GM21390 (cell line): Measurements from ENCODE around the gene FALEC.
"Not testable (repeated sequence)": the region's sequence is repeated elsewhere in the genome, so short reads cannot be mapped to it uniquely, and the experiment has no call there.

Experiments used
- ATAC-seq: cut with Tn5 transposase; IDR thresholded peaks from one replicate; pipeline ENCODE4 v1.9.1; 2021; ENCODE audit not compliant: unreplicated experiment

Gene FALEC

GRCh38 chr1:150573648-150574071 is 58.1 kb downstream of the FALEC start:
- not testable (repeated sequence) for ATAC-seq

DNA sequence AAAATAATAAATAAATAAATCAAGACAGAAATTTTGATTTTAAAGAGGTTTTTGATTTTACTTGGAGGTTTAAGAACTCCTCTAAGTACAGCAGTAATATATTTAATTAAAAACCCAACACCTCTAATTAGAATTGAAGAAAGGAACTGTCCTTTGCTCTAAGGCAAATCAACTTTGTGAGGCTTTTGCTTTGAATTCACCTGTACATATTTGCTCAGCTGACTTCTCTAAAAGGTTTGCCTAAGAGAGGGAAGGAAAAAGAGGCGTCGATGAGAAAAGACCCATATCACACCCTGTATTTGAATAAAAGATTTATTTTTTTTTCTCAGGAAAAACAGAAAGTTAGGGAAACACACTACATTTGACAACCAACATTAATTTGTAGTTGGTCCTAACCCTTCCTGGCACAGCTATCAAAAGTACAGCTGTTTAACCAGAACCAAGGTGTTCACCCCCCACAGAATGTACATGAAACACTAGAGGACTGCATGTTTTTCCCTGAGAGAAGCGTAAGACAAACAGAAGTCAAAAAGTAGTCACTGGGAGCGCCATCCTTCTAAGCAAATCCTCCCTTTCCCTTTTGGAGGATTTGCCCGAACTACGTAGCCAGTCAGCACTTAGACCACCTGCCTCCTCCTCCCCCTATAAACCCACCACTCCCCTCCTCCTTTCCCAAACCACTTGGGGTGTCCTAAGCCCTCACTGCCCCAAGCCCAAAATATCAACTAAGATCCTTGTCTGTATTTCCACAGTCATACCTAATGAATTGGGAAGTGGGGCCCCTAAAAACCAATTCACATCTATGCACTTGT is 58.9 kb downstream of the FALEC start:
- ATAC-seq: no peak

DNA sequence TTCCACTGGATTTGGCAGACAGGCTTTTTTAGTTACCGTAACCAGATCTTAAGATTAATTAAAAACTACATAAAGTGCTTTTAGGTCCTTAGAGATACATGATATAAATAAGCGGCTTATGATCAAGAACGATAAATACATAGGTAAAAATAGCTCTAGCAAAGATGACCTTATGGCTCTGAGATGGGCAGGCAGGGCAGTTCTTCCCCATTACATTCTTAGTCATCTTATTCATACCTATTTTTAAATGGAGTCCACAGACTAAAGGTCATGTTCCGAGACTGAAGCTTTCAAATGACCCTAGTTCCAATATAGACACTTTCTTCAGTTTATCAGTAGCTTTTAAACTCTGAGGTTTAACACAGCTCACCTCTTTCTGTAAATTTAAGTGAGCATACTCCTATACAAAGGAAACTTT is 59.5 kb downstream of the FALEC start:
- ATAC-seq: no peak

DNA sequence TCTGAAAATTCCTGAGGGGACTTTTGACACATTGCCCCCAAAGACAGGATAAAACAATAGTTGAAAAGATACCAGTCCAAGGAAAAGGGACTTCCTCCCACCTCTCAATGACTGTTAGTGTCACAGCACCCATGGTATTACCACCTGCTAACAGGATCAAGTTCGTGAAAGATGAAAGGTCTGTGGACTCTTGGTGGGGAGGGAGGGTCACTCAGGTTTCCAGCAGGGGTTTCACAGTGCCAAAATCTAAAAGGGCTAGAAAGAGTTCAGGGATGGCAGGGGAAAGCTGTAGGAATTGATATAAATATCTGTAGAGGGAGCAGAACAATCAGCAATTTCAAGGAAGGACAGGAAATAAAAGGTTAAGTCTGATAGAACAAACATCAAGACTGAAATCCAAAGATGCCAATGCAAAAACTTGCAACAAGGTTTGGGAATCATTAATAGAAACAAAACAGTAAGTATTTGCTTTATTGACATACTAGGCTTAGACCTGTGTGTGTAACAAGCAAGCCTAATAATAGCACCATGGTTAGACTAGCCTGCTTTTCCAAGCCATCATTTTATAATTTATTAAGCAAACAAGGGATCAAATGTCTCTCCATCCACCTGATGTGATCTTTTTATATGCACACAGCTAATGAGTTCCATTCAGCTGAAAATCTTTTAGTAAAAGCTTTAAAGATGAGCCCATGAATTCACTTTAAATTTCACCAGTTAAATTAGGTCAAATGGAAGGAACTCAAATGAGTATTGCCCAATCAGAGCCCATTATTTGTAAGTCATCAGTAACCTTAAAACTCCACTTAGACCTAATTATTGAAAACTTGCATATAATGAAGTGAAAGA is 60.2 kb downstream of the FALEC start:
- no peak for ATAC-seq

GRCh38 chr1:150576367-150576711 is 60.8 kb downstream of the FALEC start:
- no peak for ATAC-seq

DNA sequence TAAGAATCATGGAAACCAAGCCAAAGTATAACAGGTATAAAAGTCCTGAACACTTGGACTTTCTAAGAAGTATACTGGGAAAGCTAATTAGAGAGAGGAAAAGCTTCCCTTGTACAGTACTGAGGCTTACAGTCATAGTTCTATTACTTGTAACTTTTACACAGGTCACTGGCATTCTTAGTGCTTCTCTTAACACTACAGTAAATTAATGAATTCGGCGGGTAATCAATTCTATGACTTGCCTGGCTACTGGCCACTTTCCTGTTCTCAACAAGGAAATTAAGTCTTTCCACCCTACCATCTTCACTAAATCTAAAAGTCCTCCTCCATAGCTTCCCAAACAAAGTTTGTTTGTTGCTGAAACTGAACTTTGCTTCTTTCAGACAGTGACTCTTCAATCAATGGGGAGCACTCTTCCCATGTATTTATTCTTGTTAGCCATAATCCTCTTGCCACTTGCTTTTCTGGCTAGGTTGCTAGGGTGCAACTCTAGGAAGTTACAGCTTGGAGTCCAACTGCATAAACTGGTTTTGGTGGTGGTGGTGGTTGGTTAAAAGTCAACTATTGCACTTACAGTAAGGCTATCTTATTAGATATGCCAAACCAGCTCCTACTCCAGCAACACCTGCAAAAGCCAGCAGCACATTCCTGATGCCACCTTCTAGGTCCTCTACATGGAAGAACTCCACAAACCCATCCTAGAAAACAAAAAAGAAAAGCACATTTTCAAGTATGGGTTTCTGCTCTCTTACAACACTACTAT is 61.4 kb downstream of the FALEC start:
- ATAC-seq: no peak

- no peak for ATAC-seq
Measured at GRCh38 chr1:150577557-150578271, 62.2 kb downstream of the FALEC start.

- ATAC-seq: peak; percentile 5
Measured at GRCh38 chr1:150578272-150579109, 62.9 kb downstream of the FALEC start.

DNA sequence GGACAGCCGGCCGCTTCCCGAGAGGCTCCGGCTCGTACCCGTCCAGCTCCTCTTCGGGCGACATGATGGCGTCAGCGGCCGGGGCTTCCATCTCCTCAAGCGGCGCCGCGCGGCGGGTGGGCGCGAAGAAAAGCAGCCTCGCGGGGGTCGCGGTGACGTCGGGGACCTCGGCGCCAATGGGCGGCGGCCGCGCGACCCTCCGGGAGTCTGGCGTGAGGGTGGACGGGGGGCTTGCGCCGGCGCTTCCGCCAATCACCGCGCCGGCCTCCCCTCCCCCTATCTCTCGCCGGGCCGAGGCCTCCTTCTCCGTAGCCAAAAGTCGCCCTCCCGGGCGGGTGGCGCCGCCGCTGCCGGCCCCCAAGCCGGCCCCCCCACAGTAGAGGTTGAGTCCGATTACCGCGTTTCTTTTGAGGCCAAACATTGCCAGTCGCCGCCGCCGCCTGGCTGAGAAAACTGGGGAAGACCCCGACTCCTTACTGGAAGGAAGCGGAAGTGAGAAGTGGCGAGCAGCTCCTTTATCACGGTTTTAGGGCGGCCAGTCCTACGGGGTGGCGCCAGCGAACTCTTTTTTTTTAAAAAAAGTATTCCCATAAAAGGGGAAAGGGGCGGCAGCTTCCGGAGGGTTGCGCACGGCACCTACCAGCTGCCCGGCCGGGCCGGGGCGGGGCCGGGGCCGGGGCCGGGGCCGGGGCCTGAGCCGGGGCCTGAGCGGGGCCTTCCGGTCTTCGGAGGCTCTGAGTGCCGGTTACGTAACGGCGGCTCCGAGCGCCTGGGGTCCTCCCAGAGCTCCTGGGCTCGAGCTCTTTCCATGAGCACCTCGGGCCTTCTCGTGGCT is 63.8 kb downstream of the FALEC start, which contains the start of gene MCL1:
Gene MCL1, minus strand, starts transcription at position 501 of the 835 bp plus-strand sequence. Its CDS starts 80 bp downstream, at position 421.
- ATAC-seq: peak; percentile 81

- ATAC-seq: no peak
Measured at GRCh38 chr1:150579945-150580642, 64.5 kb downstream of the FALEC start.

GRCh38 chr1:150580966-150581365 is 65.4 kb downstream of the FALEC start:
- ATAC-seq: not testable (repeated sequence)

- not testable (repeated sequence) for ATAC-seq
Measured at GRCh38 chr1:150581437-150581836, 65.9 kb downstream of the FALEC start.

DNA sequence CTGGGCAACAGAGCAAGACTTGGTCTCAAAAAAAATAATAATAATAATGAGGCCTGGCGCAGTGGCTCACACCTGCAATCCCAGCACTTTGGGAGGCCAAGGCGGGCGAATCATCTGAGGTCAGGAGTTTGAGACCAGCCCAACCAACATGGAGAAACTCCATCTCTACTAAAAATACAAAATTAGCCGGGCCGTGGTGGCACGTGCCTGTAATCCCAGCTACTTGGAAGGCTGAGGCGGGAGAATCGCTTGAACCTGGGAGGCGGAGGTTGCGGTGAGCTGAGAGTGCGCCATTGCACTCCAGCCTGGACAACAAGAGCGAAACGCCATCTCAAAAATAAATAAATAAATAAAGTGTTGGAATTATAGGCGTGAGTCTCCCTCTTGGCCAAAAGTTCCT is 66.4 kb downstream of the FALEC start:
- ATAC-seq: not testable (repeated sequence)

DNA sequence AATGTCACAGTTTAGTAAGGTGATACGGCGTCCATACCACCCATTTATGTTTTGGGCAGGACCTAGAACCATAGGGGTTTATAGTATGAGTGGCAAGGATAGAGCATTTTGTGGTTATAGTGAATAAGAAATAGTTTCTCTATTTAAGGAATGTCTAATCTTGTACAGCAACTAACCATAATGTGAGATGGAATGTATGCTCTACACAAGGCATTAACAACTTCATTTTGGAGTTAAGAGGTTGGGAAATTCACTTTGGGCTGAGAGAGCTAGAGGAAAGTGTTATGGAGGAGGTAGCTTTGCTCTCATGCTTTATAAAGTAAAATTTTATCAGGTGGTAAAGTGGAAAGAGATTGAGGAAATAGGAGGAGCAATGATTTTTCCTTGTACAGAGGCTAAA is 66.8 kb downstream of the FALEC start:
- no peak for ATAC-seq
